ENCODE data around the gene SLC9C2.
"Not testable (repeated sequence)": the region's sequence is repeated elsewhere in the genome, so short reads cannot be mapped to it uniquely, and the experiment has no call there.

Gene SLC9C2

DNA sequence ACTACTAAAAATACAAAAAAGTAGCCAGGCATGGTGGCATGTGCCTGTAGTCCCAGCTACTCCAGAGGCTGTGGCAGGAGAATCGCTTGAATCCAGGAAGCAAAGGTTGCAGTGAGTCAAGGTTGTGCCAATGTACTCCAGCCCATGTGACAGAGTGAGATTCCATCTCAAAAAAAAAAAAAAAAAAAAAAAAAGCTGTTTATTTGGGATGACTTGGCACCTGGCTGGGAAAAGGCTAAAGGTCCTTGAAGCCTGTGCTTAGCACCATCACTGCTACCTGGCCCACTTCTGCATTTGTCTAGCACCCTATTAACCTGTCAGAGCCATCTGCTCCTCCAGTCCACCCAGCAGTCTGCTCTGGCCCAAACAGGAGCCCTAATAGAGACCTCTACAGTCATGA, 100.8 kb downstream of the SLC9C2 start:
- no peak for DNase-seq
- in situ Hi-C loops (cut with HindIII; ENCODE audit: low pct_ligation_motif_present, low pct_unique_long_range_greater_than_20kb, low sequenced_read_pairs), result no loop called here

DNA sequence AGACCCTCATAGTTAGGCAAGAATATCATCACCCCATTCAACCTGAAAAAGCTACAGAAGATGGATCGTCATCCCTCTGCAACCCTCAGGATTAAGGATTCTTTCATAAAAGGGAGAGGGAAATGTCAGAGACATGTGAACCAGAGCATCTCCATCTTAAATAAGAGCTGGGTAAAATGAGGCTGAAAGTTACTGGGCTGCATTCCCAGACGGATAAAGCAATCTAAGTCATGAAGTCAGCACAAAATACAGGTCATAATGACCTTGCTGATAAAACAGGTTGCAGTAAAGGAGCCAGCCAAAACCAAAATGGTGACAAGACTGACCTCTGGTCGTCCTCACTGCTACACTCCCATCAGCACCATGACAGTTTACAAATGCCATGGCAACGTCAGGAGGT, 103.1 kb downstream of the SLC9C2 start:
- no peak for DNase-seq
- in situ Hi-C loops (cut with HindIII; ENCODE audit: low pct_ligation_motif_present, low pct_unique_long_range_greater_than_20kb, low sequenced_read_pairs), result no loop called here

- DNase-seq, result no peak
- in situ Hi-C loops (cut with HindIII; ENCODE audit: low pct_ligation_motif_present, low pct_unique_long_range_greater_than_20kb, low sequenced_read_pairs), result no loop called here
Measured at GRCh38 chr1:173496757-173497320, 106.0 kb downstream of the SLC9C2 start.

DNA sequence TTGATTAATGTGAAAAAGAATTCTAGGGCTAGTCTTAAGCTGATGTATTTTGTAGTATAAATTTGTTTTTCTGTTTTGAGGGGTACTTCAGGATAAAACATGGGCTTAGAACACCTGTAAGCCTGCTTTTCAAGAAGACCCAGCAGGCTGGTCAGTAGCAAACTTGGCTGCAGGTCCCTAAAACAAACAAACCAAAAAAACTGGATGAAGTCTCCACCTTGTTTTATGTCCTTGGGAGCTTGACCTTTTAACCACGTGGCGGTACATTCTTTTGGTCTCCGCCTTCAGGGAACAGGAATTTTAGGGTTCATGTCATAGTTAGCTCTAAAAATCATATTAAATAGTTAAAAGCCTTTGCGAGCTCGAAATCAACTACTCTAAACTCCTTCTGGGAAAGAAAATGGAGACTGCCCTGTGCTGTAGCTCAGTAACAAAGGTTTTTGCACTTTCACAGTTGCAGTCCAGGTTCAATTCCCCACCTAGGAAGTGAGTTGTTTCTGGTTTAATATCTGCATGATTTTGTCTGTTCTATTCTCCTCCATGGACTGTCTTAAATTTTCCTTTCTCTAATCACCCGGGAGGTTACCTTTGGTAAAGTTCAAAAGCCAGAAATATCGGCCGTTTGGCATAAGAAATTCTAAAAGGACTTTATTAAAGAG, 107.1 kb downstream of the SLC9C2 start:
- no peak for DNase-seq
- in situ Hi-C loops (cut with HindIII; ENCODE audit: low pct_ligation_motif_present, low pct_unique_long_range_greater_than_20kb, low sequenced_read_pairs), result no loop called here

DNA sequence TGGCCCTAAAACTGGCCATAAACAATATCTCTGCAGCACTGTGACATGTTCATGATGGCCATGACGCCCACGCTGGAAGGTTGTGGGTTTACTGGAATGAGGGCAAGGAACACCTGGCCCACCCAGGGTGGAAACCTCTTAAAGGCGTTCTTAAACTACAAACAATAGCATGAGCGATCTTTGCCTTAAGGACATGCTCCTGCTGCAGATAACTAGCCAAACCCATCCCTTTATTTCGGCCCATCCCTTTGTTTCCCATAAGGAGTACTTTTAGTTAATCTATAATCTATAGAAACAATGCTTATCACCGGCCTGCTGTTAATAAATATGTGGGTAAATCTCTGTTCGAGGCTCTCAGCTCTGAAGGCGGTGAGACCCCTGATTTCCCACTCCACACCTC, 109.7 kb downstream of the SLC9C2 start:
- DNase-seq; in situ Hi-C loops (cut with HindIII; ENCODE audit: low pct_ligation_motif_present, low pct_unique_long_range_greater_than_20kb, low sequenced_read_pairs): not testable (repeated sequence)

DNA sequence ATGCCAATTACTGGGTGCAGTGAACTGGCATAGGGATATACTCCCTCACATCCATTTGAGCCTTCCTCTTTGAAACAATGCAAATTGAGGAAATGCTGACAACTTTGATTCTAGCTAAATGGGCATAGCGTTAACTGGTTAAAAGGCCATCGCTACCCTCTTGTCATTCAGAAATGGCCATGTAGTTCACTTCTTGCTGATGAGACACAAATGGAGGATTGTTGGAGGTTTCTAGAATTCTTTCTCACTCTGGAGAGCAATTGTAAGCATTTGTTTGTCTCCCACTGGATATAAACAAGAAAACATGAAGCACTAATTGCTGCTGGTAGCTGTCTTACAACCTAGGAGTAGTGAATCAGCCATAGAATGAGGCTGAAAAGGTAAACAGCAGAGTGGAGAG, 111.4 kb downstream of the SLC9C2 start:
- no peak for DNase-seq
- in situ Hi-C loops (cut with HindIII; ENCODE audit: low pct_ligation_motif_present, low pct_unique_long_range_greater_than_20kb, low sequenced_read_pairs), result no loop called here

- DNase-seq, result no peak
- in situ Hi-C loops (cut with HindIII; ENCODE audit: low pct_ligation_motif_present, low pct_unique_long_range_greater_than_20kb, low sequenced_read_pairs), result no loop called here
Measured at GRCh38 chr1:173489929-173490328, 112.9 kb downstream of the SLC9C2 start.

DNA sequence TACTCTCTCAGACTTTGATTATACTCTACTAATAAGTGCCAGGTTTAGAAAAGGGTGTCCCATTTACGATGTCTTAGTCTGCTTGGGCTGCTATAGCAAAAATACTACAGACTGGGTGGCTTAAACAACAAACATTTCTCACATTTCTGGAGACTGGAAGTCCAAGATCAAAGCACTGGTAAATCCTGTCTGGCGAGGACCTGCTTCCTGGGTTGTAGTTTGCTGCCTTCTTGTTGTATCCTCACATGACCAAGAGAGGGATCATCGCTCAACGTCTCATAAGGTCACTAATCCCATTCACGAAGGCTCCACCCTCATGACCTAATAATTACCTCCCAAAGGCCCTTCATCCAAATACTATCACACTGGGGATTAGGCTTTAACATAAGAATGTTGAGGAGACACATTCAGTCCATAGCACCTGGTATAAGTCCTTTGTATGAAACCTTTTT, 113.7 kb downstream of the SLC9C2 start:
- DNase-seq, result no peak
- in situ Hi-C loops (cut with HindIII; ENCODE audit: low pct_ligation_motif_present, low pct_unique_long_range_greater_than_20kb, low sequenced_read_pairs), result no loop called here

GRCh38 chr1:173488001-173488400, 114.9 kb downstream of the SLC9C2 start:
- DNase-seq, result no peak
- in situ Hi-C loops (cut with HindIII; ENCODE audit: low pct_ligation_motif_present, low pct_unique_long_range_greater_than_20kb, low sequenced_read_pairs), result no loop called here

- in situ Hi-C loops (cut with HindIII; ENCODE audit: low pct_ligation_motif_present, low pct_unique_long_range_greater_than_20kb, low sequenced_read_pairs), result no loop called here
- DNase-seq, result no peak
Measured at GRCh38 chr1:173485401-173485800, 117.5 kb downstream of the SLC9C2 start.

GRCh38 chr1:173484276-173484675, 118.6 kb downstream of the SLC9C2 start:
- in situ Hi-C loops (cut with HindIII; ENCODE audit: low pct_ligation_motif_present, low pct_unique_long_range_greater_than_20kb, low sequenced_read_pairs), result no loop called here
- no peak for DNase-seq

DNA sequence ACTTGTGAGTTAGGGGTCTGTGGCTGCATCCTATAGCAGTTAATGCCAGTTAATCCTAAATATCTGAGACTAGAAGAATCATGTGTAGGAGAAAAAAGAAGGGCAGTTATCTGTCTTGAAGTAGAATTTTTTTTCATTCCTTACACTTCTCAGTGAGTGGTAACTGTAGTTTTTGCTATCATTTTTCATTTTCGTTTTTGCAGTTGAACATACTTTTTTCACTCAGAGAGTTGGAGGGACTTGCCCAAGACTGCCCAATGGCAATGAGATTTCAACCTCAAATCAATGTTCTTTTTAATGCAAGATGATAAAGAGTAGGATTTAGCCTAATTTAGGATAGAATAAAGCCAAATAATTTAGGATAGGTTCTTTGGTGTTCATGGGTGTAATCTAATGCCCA, 120.2 kb downstream of the SLC9C2 start:
- in situ Hi-C loops (cut with HindIII; ENCODE audit: low pct_ligation_motif_present, low pct_unique_long_range_greater_than_20kb, low sequenced_read_pairs), result no loop called here
- no peak for DNase-seq

DNA sequence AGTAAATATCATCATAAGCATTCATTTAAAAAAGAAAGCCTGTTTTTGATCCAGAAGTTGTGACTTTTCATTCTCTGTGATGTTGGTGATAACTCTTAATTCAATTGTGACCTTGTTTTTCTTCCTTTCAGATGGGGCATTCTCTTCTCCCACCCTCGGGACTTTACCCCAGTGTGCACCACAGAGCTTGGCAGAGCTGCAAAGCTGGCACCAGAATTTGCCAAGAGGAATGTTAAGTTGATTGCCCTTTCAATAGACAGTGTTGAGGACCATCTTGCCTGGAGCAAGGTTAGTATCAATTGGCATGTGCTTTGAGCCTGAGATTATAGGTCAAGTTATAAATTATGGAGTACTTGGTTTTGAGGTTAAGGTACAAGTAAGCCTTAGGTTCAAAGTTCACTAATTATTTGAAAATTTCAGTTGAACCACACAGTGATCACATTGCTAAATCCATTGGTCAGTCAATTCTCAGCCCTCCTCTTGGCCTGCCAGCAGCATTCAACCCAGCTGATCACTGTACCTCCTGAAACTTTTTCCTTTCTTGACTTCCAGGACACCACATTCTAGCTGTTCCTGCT, 121.6 kb downstream of the SLC9C2 start:
- DNase-seq, result no peak
- in situ Hi-C loops (cut with HindIII; ENCODE audit: low pct_ligation_motif_present, low pct_unique_long_range_greater_than_20kb, low sequenced_read_pairs), result no loop called here

DNA sequence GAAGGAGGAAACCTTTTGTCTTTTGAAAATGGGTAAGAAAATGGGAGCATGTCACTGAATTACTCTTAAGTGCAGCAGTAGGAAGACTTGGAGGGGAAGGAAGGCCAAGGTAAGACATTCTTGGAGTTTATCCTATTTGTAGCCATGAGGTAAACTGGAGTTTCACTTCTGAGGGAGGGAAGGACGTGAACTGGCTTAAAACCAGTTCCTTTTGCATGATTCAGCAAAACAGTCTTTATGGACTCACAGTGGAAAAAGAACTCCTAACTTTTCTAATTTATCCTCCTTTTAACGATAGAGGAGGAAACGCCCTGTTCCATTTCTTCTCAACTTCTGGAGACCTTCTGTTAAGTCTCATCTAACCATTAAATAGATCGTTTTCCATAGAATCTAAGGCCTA, 123.2 kb downstream of the SLC9C2 start:
- in situ Hi-C loops (cut with HindIII; ENCODE audit: low pct_ligation_motif_present, low pct_unique_long_range_greater_than_20kb, low sequenced_read_pairs), result no loop called here

DNA sequence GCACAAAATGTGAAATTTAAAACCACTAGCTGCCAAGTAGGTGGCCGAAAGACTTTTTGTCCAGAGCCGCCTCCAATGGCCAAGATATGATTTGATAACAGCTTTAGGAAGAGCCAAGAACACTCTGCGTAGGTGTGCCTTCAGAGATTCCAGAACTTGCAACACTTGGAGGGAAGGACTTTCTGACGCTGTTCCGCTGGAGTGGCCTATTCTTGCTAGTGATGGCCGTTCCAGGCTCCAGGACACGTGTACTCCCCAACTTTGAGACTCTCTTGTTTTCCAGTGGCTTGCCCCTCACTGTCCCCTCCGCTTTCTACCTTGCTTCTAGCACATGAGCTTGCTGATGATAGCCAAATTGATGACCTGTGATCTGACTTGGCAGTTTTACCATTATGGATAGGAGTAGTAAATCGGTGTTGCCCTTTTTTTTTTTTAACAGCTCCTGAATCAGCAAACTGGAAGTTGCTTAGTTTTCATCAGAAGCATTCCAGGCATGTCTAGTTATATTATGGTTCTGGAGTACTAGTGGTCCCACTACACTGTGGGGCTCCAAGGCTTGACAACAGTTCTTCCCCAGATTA, 124.7 kb downstream of the SLC9C2 start:
- DNase-seq, result peak; percentile 59
- in situ Hi-C loops (cut with HindIII; ENCODE audit: low pct_ligation_motif_present, low pct_unique_long_range_greater_than_20kb, low sequenced_read_pairs), result no loop called here

More for the DNA sequence above, 123.2 kb downstream of the SLC9C2 start:
- DNase-seq, result no peak

DNA sequence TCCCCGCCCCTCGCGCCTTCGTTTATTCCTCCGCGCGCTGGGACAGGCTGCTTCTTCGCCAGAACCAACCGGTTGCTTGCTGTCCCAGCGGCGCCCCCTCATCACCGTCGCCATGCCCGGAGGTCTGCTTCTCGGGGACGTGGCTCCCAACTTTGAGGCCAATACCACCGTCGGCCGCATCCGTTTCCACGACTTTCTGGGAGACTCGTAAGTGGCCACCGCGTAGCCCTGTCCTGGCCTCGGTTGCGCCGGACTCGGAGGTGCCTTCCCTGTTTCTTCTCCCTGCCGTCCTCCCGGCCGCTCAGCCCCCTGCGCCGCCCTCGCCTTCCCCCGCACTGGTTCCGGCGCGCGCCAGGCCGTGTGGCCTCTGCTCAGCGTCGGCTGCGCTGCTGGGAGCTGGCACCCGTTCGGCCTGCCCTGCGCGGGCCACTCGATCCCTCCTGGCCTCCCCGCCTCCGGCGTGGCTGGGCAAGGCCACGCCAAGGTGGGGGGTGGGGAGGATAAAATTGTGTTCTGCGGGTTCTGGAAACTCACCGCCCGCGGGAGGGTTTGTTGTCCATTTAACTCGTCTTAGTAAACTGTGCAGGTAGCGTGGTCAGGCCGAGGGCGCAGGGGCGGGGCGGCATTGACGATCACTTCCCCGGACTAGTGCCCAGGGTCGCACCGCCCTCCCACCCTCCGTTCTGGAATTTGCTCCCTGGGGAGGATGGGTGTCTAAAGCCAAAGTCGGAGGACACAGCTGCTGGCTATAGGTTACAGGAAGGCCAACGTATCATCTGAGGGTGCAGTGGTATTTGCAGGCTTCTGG, 125.4 kb downstream of the SLC9C2 start, which contains the start of gene PRDX6:
Gene PRDX6 (plus strand): TSS at position 50 of the 808 bp plus-strand sequence. CDS start 63 bp downstream, at position 113.
- in situ Hi-C loops (cut with HindIII; ENCODE audit: low pct_ligation_motif_present, low pct_unique_long_range_greater_than_20kb, low sequenced_read_pairs), result no loop called here
- DNase-seq, result peak; percentile 50

- DNase-seq, result peak; percentile 87
- in situ Hi-C loops (cut with HindIII; ENCODE audit: low pct_ligation_motif_present, low pct_unique_long_range_greater_than_20kb, low sequenced_read_pairs), result no loop called here
Measured at GRCh38 chr1:173476665-173477285, 126.1 kb downstream of the SLC9C2 start.

- no peak for DNase-seq
- in situ Hi-C loops (cut with HindIII; ENCODE audit: low pct_ligation_motif_present, low pct_unique_long_range_greater_than_20kb, low sequenced_read_pairs), result no loop called here
Measured at GRCh38 chr1:173476197-173476664, 126.6 kb downstream of the SLC9C2 start.
